Panc1 (cell line): Measurements from ENCODE around the gene MYCN.

Experiments used
- CTCF ChIP-seq: fragments of 450-650 bp; IDR thresholded peaks from 2 replicates; pipeline ENCODE4 v1.5.1; 2017; ENCODE audit warnings: mild to moderate bottlenecking
- POLR2AphosphoS5 ChIP-seq: IDR thresholded peaks from 2 replicates; pipeline ENCODE4 v1.6.1; 2012; ENCODE audit warnings: mild to moderate bottlenecking, low read depth, low read length, moderate library complexity

- TF ChIP-seq POLR2AphosphoS5 (no peak), CTCF (no peak)
Observed at GRCh38 chr2:15947431-15947830, 7.1 kb downstream of the MYCN start.
